HL-60 (cell line): Measurements from ENCODE around the gene LCNL1.

Experiments used
- DNase-seq, 2 experiments: peaks; one replicate each; pipeline ENCODE4 v3.0.0-alpha.2; 2010 to 2020; ENCODE audit warnings: low read depth in 1 of 2, low spot score in 1 of 2
- H3K27ac ChIP-seq: fragments of 250-450 bp; sonication (Bioruptor Pico); replicated peaks from 2 replicates; pipeline ENCODE4 v1.5.1; 2020; ENCODE audit warnings: mild to moderate bottlenecking, moderate library complexity
- H3K27me3 ChIP-seq: fragments of 250-450 bp; sonication (Bioruptor Pico); 2 replicates; pipeline ENCODE4 v1.5.1; 2021; ENCODE audit warnings: mild to moderate bottlenecking, moderate library complexity; ENCODE audit not compliant: insufficient read depth, poor library complexity, severe bottlenecking
- H3K4me3 ChIP-seq: replicated peaks from 2 replicates; pipeline ENCODE4 v1.5.1; 2011; ENCODE audit warnings: mild to moderate bottlenecking, control low read depth, low read length; ENCODE audit not compliant: insufficient read depth
- CTCF ChIP-seq: IDR thresholded peaks from one replicate; pipeline ENCODE4 v1.5.1; 2011; ENCODE audit warnings: low read length, control low read depth, inconsistent platforms; ENCODE audit not compliant: insufficient read depth
- GABPA ChIP-seq: IDR thresholded peaks from 2 replicates; pipeline ENCODE4 v1.6.1; 2012; ENCODE audit warnings: low read depth
- POLR2AphosphoS5 ChIP-seq: IDR thresholded peaks from 2 replicates; pipeline ENCODE4 v1.6.1; 2012; ENCODE audit warnings: low read depth
- SPI1 ChIP-seq: IDR thresholded peaks from 2 replicates; pipeline ENCODE4 v1.6.1; 2012; ENCODE audit warnings: low read depth, mild to moderate bottlenecking, borderline replicate concordance
- TF ChIP-seq, protein P1 (sequence below): IDR thresholded peaks from 2 replicates; pipeline ENCODE4 v1.6.1; 2012; ENCODE audit warnings: low read depth; ENCODE audit not compliant: insufficient replicate concordance

LCNL1 gene

GRCh38 chr9:137021568-137021978 lies 38.8 kb downstream of the LCNL1 start:
- DNase-seq, result no peak
- no peak overlapping the region for H3K4me3 ChIP-seq
- TF ChIP-seq, protein P1, sequence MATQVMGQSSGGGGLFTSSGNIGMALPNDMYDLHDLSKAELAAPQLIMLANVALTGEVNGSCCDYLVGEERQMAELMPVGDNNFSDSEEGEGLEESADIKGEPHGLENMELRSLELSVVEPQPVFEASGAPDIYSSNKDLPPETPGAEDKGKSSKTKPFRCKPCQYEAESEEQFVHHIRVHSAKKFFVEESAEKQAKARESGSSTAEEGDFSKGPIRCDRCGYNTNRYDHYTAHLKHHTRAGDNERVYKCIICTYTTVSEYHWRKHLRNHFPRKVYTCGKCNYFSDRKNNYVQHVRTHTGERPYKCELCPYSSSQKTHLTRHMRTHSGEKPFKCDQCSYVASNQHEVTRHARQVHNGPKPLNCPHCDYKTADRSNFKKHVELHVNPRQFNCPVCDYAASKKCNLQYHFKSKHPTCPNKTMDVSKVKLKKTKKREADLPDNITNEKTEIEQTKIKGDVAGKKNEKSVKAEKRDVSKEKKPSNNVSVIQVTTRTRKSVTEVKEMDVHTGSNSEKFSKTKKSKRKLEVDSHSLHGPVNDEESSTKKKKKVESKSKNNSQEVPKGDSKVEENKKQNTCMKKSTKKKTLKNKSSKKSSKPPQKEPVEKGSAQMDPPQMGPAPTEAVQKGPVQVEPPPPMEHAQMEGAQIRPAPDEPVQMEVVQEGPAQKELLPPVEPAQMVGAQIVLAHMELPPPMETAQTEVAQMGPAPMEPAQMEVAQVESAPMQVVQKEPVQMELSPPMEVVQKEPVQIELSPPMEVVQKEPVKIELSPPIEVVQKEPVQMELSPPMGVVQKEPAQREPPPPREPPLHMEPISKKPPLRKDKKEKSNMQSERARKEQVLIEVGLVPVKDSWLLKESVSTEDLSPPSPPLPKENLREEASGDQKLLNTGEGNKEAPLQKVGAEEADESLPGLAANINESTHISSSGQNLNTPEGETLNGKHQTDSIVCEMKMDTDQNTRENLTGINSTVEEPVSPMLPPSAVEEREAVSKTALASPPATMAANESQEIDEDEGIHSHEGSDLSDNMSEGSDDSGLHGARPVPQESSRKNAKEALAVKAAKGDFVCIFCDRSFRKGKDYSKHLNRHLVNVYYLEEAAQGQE, result no peak
- TF ChIP-seq POLR2AphosphoS5, result no peak
- no peak for TF ChIP-seq CTCF
- TF ChIP-seq GABPA, result no peak
- no peak for TF ChIP-seq SPI1
- no peak overlapping the region for H3K27ac ChIP-seq
- no peaks in the 10 kb centered on the region for H3K27me3 ChIP-seq

GRCh38 chr9:137021979-137022661 lies 39.3 kb downstream of the LCNL1 start:
- Histone ChIP-seq H3K4me3 (no peak overlapping the region), H3K27me3 (no peaks in the 10 kb centered on the region), H3K27ac (no peak overlapping the region)
- TF ChIP-seq POLR2AphosphoS5, result 0 out of 2 replicates have a peak, but pooled peaks have one; percentile 32
- TF ChIP-seq, protein P1, result no peak
- DNase-seq, result peak; percentile 45 to 65

GRCh38 chr9:137022662-137023008 lies 39.8 kb downstream of the LCNL1 start:
- TF ChIP-seq SPI1 (no peak), CTCF (no peak), POLR2AphosphoS5 (no peak), GABPA (no peak)
- TF ChIP-seq, protein P1, result no peak
- no peaks in the 10 kb centered on the region for H3K27me3 ChIP-seq
- H3K4me3 ChIP-seq, result no peak overlapping the region
- DNase-seq, result no peak
- H3K27ac ChIP-seq, result no peak overlapping the region
